Measurements from ENCODE around the gene TMEM238. TPM values are rescaled to one million over a fixed set of nuclear protein-coding genes. Genes with fewer than 3 reads are reported as not detected.

The TMEM238 gene
- total and polyA plus RNA-seq, 10 donors: 0.17 to 8.8 (median 4.9) TPM; not detected in 1

GRCh38 chr19:55352040-55352439 is 32.1 kb downstream of the TMEM238 start:
- intact Hi-C loops (cut with DNase I; ENCODE audit: low total_unique reads): no loop called here
- TF ChIP-seq POLR2A (IDR thresholded peaks at IDR 0.05): no peak
- TF ChIP-seq CTCF (IDR thresholded peaks at IDR 0.05 in 8 of 11, conservative IDR thresholded peaks at IDR 0.05 in 3 of 11): no peak
- TF ChIP-seq POLR2AphosphoS5 (IDR thresholded peaks at IDR 0.05): no peak

GRCh38 chr19:55350620-55351315 is 33.3 kb downstream of the TMEM238 start:
- H3K9me3 ChIP-seq: no peaks in the 10 kb centered on the region
- H3K36me3 ChIP-seq: peaks cover 0 to 27% (median 10%) of the 10 kb centered on the region in 6 donors
- H3K27me3 ChIP-seq (replicated peaks in 1 of 7): peaks cover 0 to 59% (median 44%) of the 10 kb centered on the region in 7 donors
- H3K4me3 ChIP-seq: no peak overlapping the region
- H3K27ac ChIP-seq: no peak overlapping the region
- no peak for DNase-seq
- TF ChIP-seq POLR2A (IDR thresholded peaks at IDR 0.05): no peak
- no peak for TF ChIP-seq CTCF (IDR thresholded peaks at IDR 0.05 in 8 of 11, conservative IDR thresholded peaks at IDR 0.05 in 3 of 11)
- TF ChIP-seq POLR2AphosphoS5 (IDR thresholded peaks at IDR 0.05): no peak
- intact Hi-C loops (cut with DNase I; ENCODE audit: low total_unique reads): no loop called here
- peaks cover 9 to 29% (median 18%) of the 10 kb centered on the region in 6 donors for H3K4me1 ChIP-seq
- WGBS, 5 donors: 59 to 71% (median 60%) methylated on average over 11 of the region's 11 CpGs

More at GRCh38 chr19:55352040-55352439, 32.1 kb downstream of the TMEM238 start:
- no peak overlapping the region for H3K4me3 ChIP-seq
- WGBS, 5 donors: 35 to 69% (median 41%) methylated on average over 6 of the region's 6 CpGs
- DNase-seq: no peak
- peaks cover 0 to 14% (median 2%) of the 10 kb centered on the region in 6 donors for H3K36me3 ChIP-seq
- H3K27me3 ChIP-seq (replicated peaks in 1 of 7): peaks cover 0 to 72% (median 44%) of the 10 kb centered on the region in 7 donors
- peaks cover 9 to 29% (median 18%) of the 10 kb centered on the region in 6 donors for H3K4me1 ChIP-seq
- H3K27ac ChIP-seq: no peak overlapping the region
- no peaks in the 10 kb centered on the region for H3K9me3 ChIP-seq

GRCh38 chr19:55348317-55349034 is 35.6 kb downstream of the TMEM238 start:
- peaks cover 0 to 37% (median 24%) of the 10 kb centered on the region in 7 donors for H3K27me3 ChIP-seq (replicated peaks in 1 of 7)
- intact Hi-C loops (cut with DNase I; ENCODE audit: low total_unique reads): no loop called here
- no peak overlapping the region for H3K4me3 ChIP-seq
- peaks cover 2 to 9% (median 4%) of the 10 kb centered on the region in 6 donors for H3K4me1 ChIP-seq
- DNase-seq: no peak
- H3K36me3 ChIP-seq: peaks cover 0 to 47% (median 10%) of the 10 kb centered on the region in 6 donors
- H3K9me3 ChIP-seq: no peaks in the 10 kb centered on the region
- 81 to 87% (median 84%) methylated on average over 18 to 22 of the region's 22 CpGs for WGBS, 5 donors
- no peak overlapping the region for H3K27ac ChIP-seq
- no peak for TF ChIP-seq CTCF (IDR thresholded peaks at IDR 0.05 in 8 of 11, conservative IDR thresholded peaks at IDR 0.05 in 3 of 11)
- TF ChIP-seq POLR2A (IDR thresholded peaks at IDR 0.05): no peak
- TF ChIP-seq POLR2AphosphoS5 (IDR thresholded peaks at IDR 0.05): no peak

Measured in spleen (tissue), 11 donors.